Measurements from ENCODE around the gene DPPA4.

- no peak for TF ChIP-seq POLR2A (IDR thresholded peaks at IDR 0.05; ENCODE audit: low read depth, low read length)
- TF ChIP-seq POLR2AphosphoS5 (IDR thresholded peaks at IDR 0.05; ENCODE audit: low read depth, low read length): no peak
- TF ChIP-seq PAX5 (IDR thresholded peaks at IDR 0.05; ENCODE audit: insufficient read depth, low read length, severe bottlenecking): no peak
- TF ChIP-seq SPI1 (IDR thresholded peaks at IDR 0.05; ENCODE audit: low read depth, low read length): no peak
These were observed 38.6 kb upstream of the DPPA4 start for GRCh38 chr3:109375975-109376374.
